OCI-LY7 (cell line): ENCODE data around the gene CCT7. TPM values are rescaled to one million over a fixed set of nuclear protein-coding genes. Genes with fewer than 3 reads are reported as not detected.

Experiments
- BruUV-seq: library from RNA; stranded (reverse); fragments of 400-500 nt; replicated peaks from 2 replicates; lab custom pipeline; 2021; lab: Mats Ljungman, UMichigan
- CTCF ChIA-PET: fragments of 300-600 bp; sonication (Branson Sonifier 250); formaldehyde crosslinking; loops from one replicate; lab custom pipeline; 2022; ENCODE audit warnings: antibody characterized with exemption; ENCODE audit not compliant: unreplicated experiment; lab: Charles Lee
- POLR2A ChIA-PET: fragments of 300-600 bp; sonication (Branson Sonifier 250); formaldehyde crosslinking; loops from one replicate; lab custom pipeline; 2022; ENCODE audit warnings: antibody characterized with exemption; lab: Charles Lee
- DNase-seq: peaks from one replicate; pipeline ENCODE4 v3.0.0-alpha.2; 2015; ENCODE audit warnings: low spot score
- H2AFZ ChIP-seq: fragments of 200-600 bp; sonication (generic), shearing (Covaris generic); 2 replicates; pipeline ENCODE4 v1.6.1; 2014; ENCODE audit warnings: mild to moderate bottlenecking, antibody characterized with exemption, low read length, moderate library complexity
- H3K27ac ChIP-seq: fragments of 200-600 bp; sonication (generic); 2 replicates; pipeline ENCODE4 v1.5.1; 2014; ENCODE audit warnings: mixed run types, low read depth, mild to moderate bottlenecking, moderate library complexity, low read length, inconsistent platforms; ENCODE audit not compliant: poor library complexity, severe bottlenecking
- H3K36me3 ChIP-seq: fragments of 200-600 bp; sonication (generic); 2 replicates; pipeline ENCODE4 v1.6.1; 2014; ENCODE audit warnings: mild to moderate bottlenecking, antibody characterized with exemption, low read length, moderate library complexity, mixed read lengths; ENCODE audit not compliant: insufficient read depth
- H3K4me1 ChIP-seq: fragments of 200-600 bp; sonication (generic); 2 replicates; pipeline ENCODE4 v1.5.1; 2014; ENCODE audit warnings: mild to moderate bottlenecking, low read length; ENCODE audit not compliant: insufficient read depth, poor library complexity, severe bottlenecking
- H3K4me2 ChIP-seq: fragments of 200-600 bp; sonication (generic); 2 replicates; pipeline ENCODE4 v1.6.1; 2014; ENCODE audit warnings: mild to moderate bottlenecking, low read length
- H3K4me3 ChIP-seq: fragments of 200-600 bp; sonication (generic); 2 replicates; pipeline ENCODE4 v1.5.1; 2014; ENCODE audit warnings: mild to moderate bottlenecking, low read depth, low read length; ENCODE audit not compliant: poor library complexity, severe bottlenecking
- H3K79me2 ChIP-seq: fragments of 200-600 bp; sonication (generic); 2 replicates; pipeline ENCODE4 v1.6.1; 2016; ENCODE audit warnings: low read depth, mild to moderate bottlenecking, low read length, moderate library complexity, mixed read lengths; ENCODE audit not compliant: insufficient read depth
- H3K9me2 ChIP-seq: fragments of 200-600 bp; sonication (generic); 2 replicates; pipeline ENCODE4 v1.6.1; 2016; ENCODE audit warnings: mild to moderate bottlenecking, low read length, mixed read lengths; ENCODE audit not compliant: insufficient read depth
- H3K9me3 ChIP-seq: fragments of 200-600 bp; sonication (generic); 2 replicates; pipeline ENCODE4 v1.6.1; 2014; ENCODE audit warnings: mild to moderate bottlenecking, mixed run types, low read length, mixed read lengths
- H4K20me1 ChIP-seq: fragments of 200-600 bp; sonication (generic); 2 replicates; pipeline ENCODE4 v1.6.1; 2014; ENCODE audit warnings: mild to moderate bottlenecking, antibody characterized with exemption, low read length, moderate library complexity, mixed read lengths; ENCODE audit not compliant: insufficient read depth
- CTCF ChIP-seq: fragments of 200-600 bp; sonication (generic); conservative IDR thresholded peaks from 2 replicates; pipeline ENCODE4 v1.5.1; 2014; ENCODE audit warnings: mild to moderate bottlenecking, antibody characterized with exemption, low read length, moderate library complexity, mixed read lengths
- EZH2phosphoT487 ChIP-seq: fragments of 200-600 bp; sonication (generic); IDR thresholded peaks from 2 replicates; pipeline ENCODE4 v1.6.1; 2018; ENCODE audit warnings: low read depth, borderline replicate concordance, mild to moderate bottlenecking, mixed run types, antibody characterized with exemption, low read length, moderate library complexity, mixed read lengths
- intact Hi-C: fragments of 100-400 bp; cut with micrococcal nuclease; formaldehyde crosslinking; loops from one replicate; pipeline ENCODE4 v1.10.0; 2022; ENCODE audit not compliant: unreplicated experiment
- total RNA-seq, 2 experiments: library from RNA; depleted of rRNA in 1 of 2; stranded (reverse); fragments of >200 nt in 1 of 2; shearing (Covaris generic) in 1 of 2; gene quantifications; 2 replicates each; pipeline ENCODE4 v1.2.3, GENCODE V29; 2014 to 2022

CCT7 gene
- total RNA-seq, 2 experiments from 2014 or later: 334 to 347 TPM

- TF ChIP-seq CTCF: 0 out of 2 replicates have a peak, but pooled peaks have one; percentile 14
- no peak for TF ChIP-seq EZH2phosphoT487
- H3K4me2 ChIP-seq: no peak overlapping the region
- CTCF ChIA-PET: no interaction called here
- intact Hi-C loops: no loop called here
- no peaks in the 10 kb centered on the region for H3K36me3 ChIP-seq
- no peak overlapping the region for H2AFZ ChIP-seq
- no peaks in the 10 kb centered on the region for H3K79me2 ChIP-seq
- no peaks in the 10 kb centered on the region for H3K9me3 ChIP-seq
- POLR2A ChIA-PET: no interaction called here
- H3K27ac ChIP-seq: no peak overlapping the region
- DNase-seq: no peak
- BruUV-seq: no TSS peak
- H3K4me1 ChIP-seq: no peaks in the 10 kb centered on the region
- no peaks in the 10 kb centered on the region for H4K20me1 ChIP-seq
- H3K9me2 ChIP-seq: no peaks in the 10 kb centered on the region
- H3K4me3 ChIP-seq: no peak overlapping the region
Observed at GRCh38 chr2:73291461-73292315, 57.6 kb downstream of the CCT7 start.

GRCh38 chr2:73292316-73292905 lies 58.3 kb downstream of the CCT7 start:
- TF ChIP-seq EZH2phosphoT487 (no peak), CTCF (no peak)
- Histone ChIP-seq H2AFZ (no peak overlapping the region), H3K36me3 (no peaks in the 10 kb centered on the region), H3K27ac (no peak overlapping the region), H3K9me3 (no peaks in the 10 kb centered on the region), H4K20me1 (no peaks in the 10 kb centered on the region), H3K4me1 (no peaks in the 10 kb centered on the region), H3K4me2 (no peak overlapping the region), H3K79me2 (no peaks in the 10 kb centered on the region), H3K4me3 (no peak overlapping the region), H3K9me2 (no peaks in the 10 kb centered on the region)
- BruUV-seq: no TSS peak
- CTCF ChIA-PET: interaction anchor here (0.6 kb wide), 2 partner anchors 34 to 780 kb away, joined by 3 read pairs; no protein-coding TSS in a partner anchor
- intact Hi-C loops: no loop called here
- no peak for DNase-seq
- POLR2A ChIA-PET: no interaction called here
